ENCODE data around the gene TIGAR.

TIGAR gene

GRCh38 chr12:4327293-4327692 is 6.3 kb downstream of the TIGAR start:
- ATAC-seq = peak; percentile 34; the same call in 1 of the 3 replicates
- TF ChIP-seq CREB5 (CRISPR knock-in tag; IDR thresholded peaks at IDR 0.05; ENCODE audit: low read depth) (no peak), OSR1 (CRISPR knock-in tag; IDR thresholded peaks at IDR 0.05) (no peak), ISL1 (CRISPR knock-in tag; IDR thresholded peaks at IDR 0.05) (no peak), TSHZ2 (CRISPR knock-in tag; IDR thresholded peaks at IDR 0.05) (no peak)

- TF ChIP-seq ZNF70 (CRISPR knock-in tag; IDR thresholded peaks at IDR 0.05) (no peak), ZFP3 (CRISPR knock-in tag; IDR thresholded peaks at IDR 0.05) (no peak), BACH2 (CRISPR knock-in tag; IDR thresholded peaks at IDR 0.05; ENCODE audit: borderline replicate concordance) (no peak), TSHZ2 (CRISPR knock-in tag; IDR thresholded peaks at IDR 0.05) (no peak), CSDC2 (CRISPR knock-in tag; IDR thresholded peaks at IDR 0.05) (no peak), ZC3H10 (CRISPR knock-in tag; IDR thresholded peaks at IDR 0.05) (no peak), TCF4 (CRISPR knock-in tag; IDR thresholded peaks at IDR 0.05; ENCODE audit: borderline replicate concordance) (no peak), ZFP30 (CRISPR knock-in tag; IDR thresholded peaks at IDR 0.05) (no peak), ZNF8 (CRISPR knock-in tag; IDR thresholded peaks at IDR 0.05) (no peak), SNAI2 (CRISPR knock-in tag; IDR thresholded peaks at IDR 0.05) (no peak), ARNTL (CRISPR knock-in tag; IDR thresholded peaks at IDR 0.05; ENCODE audit: borderline replicate concordance, low read depth) (no peak), PPARA (CRISPR knock-in tag; IDR thresholded peaks at IDR 0.05; ENCODE audit: borderline replicate concordance) (no peak), GLIS3 (CRISPR knock-in tag; IDR thresholded peaks at IDR 0.05) (no peak), OSR1 (CRISPR knock-in tag; IDR thresholded peaks at IDR 0.05) (no peak), ZNF565 (CRISPR knock-in tag; conservative IDR thresholded peaks at IDR 0.05; ENCODE audit: low read depth) (no peak), ISL1 (CRISPR knock-in tag; IDR thresholded peaks at IDR 0.05) (no peak)
- TF ChIP-seq, protein P1, sequence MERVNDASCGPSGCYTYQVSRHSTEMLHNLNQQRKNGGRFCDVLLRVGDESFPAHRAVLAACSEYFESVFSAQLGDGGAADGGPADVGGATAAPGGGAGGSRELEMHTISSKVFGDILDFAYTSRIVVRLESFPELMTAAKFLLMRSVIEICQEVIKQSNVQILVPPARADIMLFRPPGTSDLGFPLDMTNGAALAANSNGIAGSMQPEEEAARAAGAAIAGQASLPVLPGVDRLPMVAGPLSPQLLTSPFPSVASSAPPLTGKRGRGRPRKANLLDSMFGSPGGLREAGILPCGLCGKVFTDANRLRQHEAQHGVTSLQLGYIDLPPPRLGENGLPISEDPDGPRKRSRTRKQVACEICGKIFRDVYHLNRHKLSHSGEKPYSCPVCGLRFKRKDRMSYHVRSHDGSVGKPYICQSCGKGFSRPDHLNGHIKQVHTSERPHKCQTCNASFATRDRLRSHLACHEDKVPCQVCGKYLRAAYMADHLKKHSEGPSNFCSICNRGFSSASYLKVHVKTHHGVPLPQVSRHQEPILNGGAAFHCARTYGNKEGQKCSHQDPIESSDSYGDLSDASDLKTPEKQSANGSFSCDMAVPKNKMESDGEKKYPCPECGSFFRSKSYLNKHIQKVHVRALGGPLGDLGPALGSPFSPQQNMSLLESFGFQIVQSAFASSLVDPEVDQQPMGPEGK (CRISPR knock-in tag; IDR thresholded peaks at IDR 0.05; ENCODE audit: borderline replicate concordance) = no peak
- TF ChIP-seq, protein P2, sequence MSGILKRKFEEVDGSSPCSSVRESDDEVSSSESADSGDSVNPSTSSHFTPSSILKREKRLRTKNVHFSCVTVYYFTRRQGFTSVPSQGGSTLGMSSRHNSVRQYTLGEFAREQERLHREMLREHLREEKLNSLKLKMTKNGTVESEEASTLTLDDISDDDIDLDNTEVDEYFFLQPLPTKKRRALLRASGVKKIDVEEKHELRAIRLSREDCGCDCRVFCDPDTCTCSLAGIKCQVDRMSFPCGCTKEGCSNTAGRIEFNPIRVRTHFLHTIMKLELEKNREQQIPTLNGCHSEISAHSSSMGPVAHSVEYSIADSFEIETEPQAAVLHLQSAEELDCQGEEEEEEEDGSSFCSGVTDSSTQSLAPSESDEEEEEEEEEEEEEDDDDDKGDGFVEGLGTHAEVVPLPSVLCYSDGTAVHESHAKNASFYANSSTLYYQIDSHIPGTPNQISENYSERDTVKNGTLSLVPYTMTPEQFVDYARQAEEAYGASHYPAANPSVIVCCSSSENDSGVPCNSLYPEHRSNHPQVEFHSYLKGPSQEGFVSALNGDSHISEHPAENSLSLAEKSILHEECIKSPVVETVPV (CRISPR knock-in tag; IDR thresholded peaks at IDR 0.05) = no peak
- TF ChIP-seq, protein P3, sequence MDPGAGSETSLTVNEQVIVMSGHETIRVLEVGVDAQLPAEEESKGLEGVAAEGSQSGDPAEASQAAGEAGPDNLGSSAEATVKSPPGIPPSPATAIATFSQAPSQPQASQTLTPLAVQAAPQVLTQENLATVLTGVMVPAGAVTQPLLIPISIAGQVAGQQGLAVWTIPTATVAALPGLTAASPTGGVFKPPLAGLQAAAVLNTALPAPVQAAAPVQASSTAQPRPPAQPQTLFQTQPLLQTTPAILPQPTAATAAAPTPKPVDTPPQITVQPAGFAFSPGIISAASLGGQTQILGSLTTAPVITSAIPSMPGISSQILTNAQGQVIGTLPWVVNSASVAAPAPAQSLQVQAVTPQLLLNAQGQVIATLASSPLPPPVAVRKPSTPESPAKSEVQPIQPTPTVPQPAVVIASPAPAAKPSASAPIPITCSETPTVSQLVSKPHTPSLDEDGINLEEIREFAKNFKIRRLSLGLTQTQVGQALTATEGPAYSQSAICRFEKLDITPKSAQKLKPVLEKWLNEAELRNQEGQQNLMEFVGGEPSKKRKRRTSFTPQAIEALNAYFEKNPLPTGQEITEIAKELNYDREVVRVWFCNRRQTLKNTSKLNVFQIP (CRISPR knock-in tag; IDR thresholded peaks at IDR 0.05; ENCODE audit: borderline replicate concordance, low read depth) = no peak
- ATAC-seq = no peak
Measured at GRCh38 chr12:4330203-4330602, 9.2 kb downstream of the TIGAR start.
